Tibial artery (tissue), 4 donors: ENCODE data around the gene EPC1.

ENCODE experiments used
- DNase-seq, 2 donors: peaks; one replicate each; pipeline ENCODE4 v3.0.0-alpha.2; 2019
- H3K27ac ChIP-seq, 2 donors: fragments of 200-600 bp; sonication (generic) in 1 of 2; 1 replicate in 1 of 2; 2 replicates in 1 of 2; pipeline ENCODE4 v1.5.1; 2018 to 2019; ENCODE audit warnings: mild to moderate bottlenecking in 1 of 2
- H3K27me3 ChIP-seq, 2 donors: fragments of 200-600 bp; sonication (generic) in 1 of 2; one replicate each; pipeline versions ENCODE4 v1.5.1 to v1.6.0; 2016 to 2019
- H3K36me3 ChIP-seq, 3 donors: fragments of 200-600 bp; sonication (generic) in 2 of 3; one replicate each; pipeline ENCODE4 v1.5.1; 2016 to 2019; ENCODE audit warnings: mild to moderate bottlenecking in 2 of 3
- H3K4me1 ChIP-seq, 4 donors: fragments of 200-600 bp; sonication (generic) in 2 of 4; 1 replicate in 3 of 4; 2 replicates in 1 of 4; pipeline ENCODE4 v1.5.1; 2016 to 2019
- H3K4me3 ChIP-seq, 2 donors: fragments of 200-600 bp; sonication (generic) in 1 of 2; 1 replicate in 1 of 2; 2 replicates in 1 of 2; pipeline ENCODE4 v1.5.1; 2018 to 2019; ENCODE audit warnings: mild to moderate bottlenecking in 2 of 2
- H3K9me3 ChIP-seq, 3 donors: fragments of 200-600 bp; sonication (generic) in 1 of 3; one replicate each; pipeline ENCODE4 v1.5.1; 2016 to 2019
- CTCF ChIP-seq, 2 experiments: fragments of 200-600 bp in 1 of 2; fragments of 450-650 bp in 1 of 2; IDR thresholded peaks; one replicate each; pipeline ENCODE4 v1.5.1; 2017 to 2019; ENCODE audit warnings: antibody characterized with exemption in 2 of 2, mild to moderate bottlenecking in 1 of 2, moderate library complexity in 1 of 2
- intact Hi-C: fragments of 100-400 bp; cut with DNase I; formaldehyde crosslinking; loops from one replicate; pipeline ENCODE4 v1.15.0; 2023; ENCODE audit warnings: low total_unique reads

The EPC1 gene

GRCh38 chr10:32268788-32269187 is 78.2 kb downstream of the EPC1 start:
- no peak for TF ChIP-seq CTCF (IDR thresholded peaks at IDR 0.05)
- no peak for DNase-seq
- H3K4me3 ChIP-seq, result no peak overlapping the region
- intact Hi-C loops, result no loop called here
- H3K27me3 ChIP-seq, result no peaks in the 10 kb centered on the region
- H3K36me3 ChIP-seq, result peaks cover 52 to 62% (median 59%) of the 10 kb centered on the region in 3 donors
- H3K4me1 ChIP-seq, result peaks cover 0 to 38% (median 0%) of the 10 kb centered on the region in 4 donors
- no peak overlapping the region for H3K27ac ChIP-seq
- H3K9me3 ChIP-seq, result no peaks in the 10 kb centered on the region

- Histone ChIP-seq H3K4me3 (no peak overlapping the region), H3K4me1 (peaks cover 0 to 23% (median 0%) of the 10 kb centered on the region in 4 donors), H3K27me3 (no peaks in the 10 kb centered on the region), H3K36me3 (peaks cover 43 to 48% (median 47%) of the 10 kb centered on the region in 3 donors), H3K9me3 (no peaks in the 10 kb centered on the region), H3K27ac (no peak overlapping the region)
- no peak for DNase-seq
- intact Hi-C loops, result no loop called here
- TF ChIP-seq CTCF (IDR thresholded peaks at IDR 0.05), result no peak
Observed at GRCh38 chr10:32266979-32267378, 80.0 kb downstream of the EPC1 start.

- intact Hi-C loops, result no loop called here
- Histone ChIP-seq H3K36me3 (peaks cover 39 to 44% (median 43%) of the 10 kb centered on the region in 3 donors), H3K9me3 (no peaks in the 10 kb centered on the region), H3K27me3 (no peaks in the 10 kb centered on the region), H3K4me3 (no peak overlapping the region), H3K4me1 (peaks cover 0 to 21% (median 0%) of the 10 kb centered on the region in 4 donors), H3K27ac (no peak overlapping the region)
- no peak for DNase-seq
- no peak for TF ChIP-seq CTCF (IDR thresholded peaks at IDR 0.05)
Observed at GRCh38 chr10:32266566-32266965, 80.4 kb downstream of the EPC1 start.

- no peak overlapping the region for H3K27ac ChIP-seq
- intact Hi-C loops, result no loop called here
- H3K9me3 ChIP-seq, result no peaks in the 10 kb centered on the region
- TF ChIP-seq CTCF (IDR thresholded peaks at IDR 0.05), result no peak
- peaks cover 31 to 36% (median 35%) of the 10 kb centered on the region in 3 donors for H3K36me3 ChIP-seq
- H3K27me3 ChIP-seq, result no peaks in the 10 kb centered on the region
- DNase-seq, result no peak
- peaks cover 0 to 19% (median 0%) of the 10 kb centered on the region in 4 donors for H3K4me1 ChIP-seq
- H3K4me3 ChIP-seq, result no peak overlapping the region
Observed at GRCh38 chr10:32265756-32266155, 81.2 kb downstream of the EPC1 start.

GRCh38 chr10:32263300-32263699 is 83.7 kb downstream of the EPC1 start:
- Histone ChIP-seq H3K4me1 (peaks cover 0 to 15% (median 0%) of the 10 kb centered on the region in 4 donors), H3K9me3 (no peaks in the 10 kb centered on the region), H3K27me3 (no peaks in the 10 kb centered on the region), H3K36me3 (peaks cover 6 to 14% (median 12%) of the 10 kb centered on the region in 3 donors), H3K27ac (no peak overlapping the region), H3K4me3 (no peak overlapping the region)
- intact Hi-C loops, result no loop called here
- no peak for DNase-seq
- no peak for TF ChIP-seq CTCF (IDR thresholded peaks at IDR 0.05)

GRCh38 chr10:32259551-32259950 is 87.4 kb downstream of the EPC1 start:
- H3K36me3 ChIP-seq, result no peaks in the 10 kb centered on the region
- no peak overlapping the region for H3K27ac ChIP-seq
- no peak for DNase-seq
- TF ChIP-seq CTCF (IDR thresholded peaks at IDR 0.05), result no peak
- no peaks in the 10 kb centered on the region for H3K27me3 ChIP-seq
- no peak overlapping the region for H3K4me3 ChIP-seq
- intact Hi-C loops, result loop anchor here (5.0 kb wide), 2 partner anchors 88 to 108 kb away; partner anchors contain the start of gene EPC1
- H3K4me1 ChIP-seq, result peaks cover 0 to 8% (median 0%) of the 10 kb centered on the region in 4 donors
- H3K9me3 ChIP-seq, result no peaks in the 10 kb centered on the region
